Brain microvascular endothelial cell (primary cell): ENCODE data around the gene GNA12.

ENCODE experiments used
- DNase-seq: peaks from one replicate; pipeline ENCODE4 v3.0.0-alpha.2; 2020
- H3K27ac ChIP-seq: fragments of 250-450 bp; sonication (Bioruptor Pico); 2 replicates; pipeline ENCODE4 v1.5.1; 2020; ENCODE audit warnings: mild to moderate bottlenecking, moderate library complexity
- H3K27me3 ChIP-seq: fragments of 250-450 bp; sonication (Bioruptor Pico); replicated peaks from 2 replicates; pipeline ENCODE4 v1.5.1; 2020; ENCODE audit warnings: mild to moderate bottlenecking
- H3K36me3 ChIP-seq: fragments of 250-450 bp; sonication (Bioruptor Pico); replicated peaks from 2 replicates; pipeline ENCODE4 v1.5.1; 2020; ENCODE audit warnings: mild to moderate bottlenecking
- H3K4me3 ChIP-seq: 2 replicates; pipeline ENCODE4 v1.5.1; 2011; ENCODE audit warnings: low read depth, mild to moderate bottlenecking, control low read depth, low read length, moderate library complexity
- CTCF ChIP-seq: IDR thresholded peaks from 2 replicates; pipeline ENCODE4 v1.5.1; 2011; ENCODE audit warnings: low read depth, mild to moderate bottlenecking, moderate library complexity, low read length, control low read depth, inconsistent platforms; ENCODE audit errors: missing control alignments
- in situ Hi-C: cut with HindIII; loops from 2 replicates; pipeline ENCODE4 v1.10.0; 2017; ENCODE audit warnings: low sequenced_read_pairs, low pct_ligation_motif_present

The GNA12 gene

GRCh38 chr7:2818121-2818520 is 26.0 kb downstream of the GNA12 start:
- no peak for TF ChIP-seq CTCF
- Histone ChIP-seq H3K4me3 (no peak overlapping the region), H3K27me3 (no peaks in the 10 kb centered on the region), H3K27ac (no peak overlapping the region), H3K36me3 (no peaks in the 10 kb centered on the region)
- DNase-seq = no peak
- in situ Hi-C loops = no loop called here

- in situ Hi-C loops = no loop called here
- TF ChIP-seq CTCF = no peak
- no peak overlapping the region for H3K4me3 ChIP-seq
- no peak overlapping the region for H3K27ac ChIP-seq
- H3K27me3 ChIP-seq = no peaks in the 10 kb centered on the region
- no peak for DNase-seq
- H3K36me3 ChIP-seq = no peaks in the 10 kb centered on the region
Measured at GRCh38 chr7:2817456-2817855, 26.7 kb downstream of the GNA12 start.

GRCh38 chr7:2815875-2816245 is 28.2 kb downstream of the GNA12 start:
- in situ Hi-C loops = no loop called here
- no peaks in the 10 kb centered on the region for H3K36me3 ChIP-seq

GRCh38 chr7:2814946-2815874 is 28.9 kb downstream of the GNA12 start:
- peak; percentile 36 for TF ChIP-seq CTCF
- Histone ChIP-seq H3K4me3 (no peak overlapping the region), H3K27ac (peak overlapping the region; percentile 66), H3K27me3 (no peaks in the 10 kb centered on the region), H3K36me3 (no peaks in the 10 kb centered on the region)
- in situ Hi-C loops = no loop called here
- DNase-seq = peak; percentile 84

More at GRCh38 chr7:2815875-2816245, 28.2 kb downstream of the GNA12 start:
- Histone ChIP-seq H3K27ac (no peak overlapping the region), H3K27me3 (no peaks in the 10 kb centered on the region), H3K4me3 (no peak overlapping the region)
- no peak for DNase-seq
- TF ChIP-seq CTCF = no peak

GRCh38 chr7:2814186-2814945 is 29.7 kb downstream of the GNA12 start:
- in situ Hi-C loops = no loop called here
- DNase-seq = no peak
- Histone ChIP-seq H3K4me3 (no peak overlapping the region), H3K27me3 (no peaks in the 10 kb centered on the region), H3K27ac (peak overlapping the region; percentile 66), H3K36me3 (no peaks in the 10 kb centered on the region)
- no peak for TF ChIP-seq CTCF
